ENCODE measurements around the gene RBCK1.

DNA sequence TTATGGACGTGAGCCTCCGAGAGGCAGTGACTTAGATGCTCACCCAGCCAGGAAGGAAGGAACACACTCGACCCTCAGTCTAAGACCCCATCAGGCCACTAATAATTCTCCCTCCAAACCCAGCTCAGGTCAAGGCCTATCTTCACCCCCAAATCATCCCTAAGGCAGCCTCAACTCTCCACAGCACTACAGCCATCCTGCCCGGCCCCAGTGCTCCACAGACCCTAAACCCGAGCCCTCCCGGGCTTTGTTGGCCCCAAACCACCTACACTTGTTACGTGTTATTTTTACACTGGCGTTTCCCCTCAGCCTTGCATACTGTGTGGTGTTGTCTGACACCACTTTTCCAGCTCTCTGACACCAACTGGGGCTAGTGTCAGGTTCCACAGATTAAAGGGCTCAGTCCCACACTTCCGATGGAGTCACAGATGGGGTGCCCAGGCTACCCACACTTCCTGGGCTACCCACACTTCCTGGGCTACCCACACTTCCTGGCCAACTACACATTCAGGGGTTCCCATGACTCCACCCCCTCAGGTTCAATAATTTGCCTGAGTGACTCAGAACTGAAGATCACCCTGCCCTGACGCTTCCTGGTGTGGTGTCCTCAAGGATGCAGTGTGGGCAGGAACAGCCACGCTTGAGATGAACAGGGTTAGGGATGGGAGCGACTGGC, 25.3 kb downstream of the RBCK1 start:
- TF ChIP-seq EZH2phosphoT487 (IDR thresholded peaks at IDR 0.05; ENCODE audit: insufficient read depth, low read depth): no peak
- no peak for TF ChIP-seq EZH2 (IDR thresholded peaks at IDR 0.05; ENCODE audit: insufficient read depth, poor library complexity, severe bottlenecking)

Data from GM23248 (cell line).